SH-SY5Y (cell line): ENCODE results near the gene SMARCA2.

ENCODE experiments used
- GATA2 ChIP-seq: IDR thresholded peaks from 2 replicates; pipeline ENCODE4 v1.6.1; 2011; ENCODE audit warnings: mild to moderate bottlenecking, low read depth, low read length
- GATA3 ChIP-seq: IDR thresholded peaks from 2 replicates; pipeline ENCODE4 v1.6.1; 2011; ENCODE audit warnings: low read depth, mild to moderate bottlenecking, low read length, moderate library complexity

GRCh38 chr9:2158766-2159430 lies 143.8 kb downstream of the SMARCA2 start:
- TF ChIP-seq GATA2, result no peak
- TF ChIP-seq GATA3, result no peak
